Liver (tissue), 3 donors: ENCODE data around the gene APPL1.

Experiments
- GABPA ChIP-seq, 2 donors: IDR thresholded peaks in 1 of 2; conservative IDR thresholded peaks in 1 of 2; 2 replicates each; pipeline ENCODE4 v1.6.1; 2016; ENCODE audit warnings: antibody characterized with exemption in 2 of 2, mild to moderate bottlenecking in 1 of 2, moderate library complexity in 1 of 2
- RAD21 ChIP-seq, 2 donors: IDR thresholded peaks; 2 replicates each; pipeline ENCODE4 v1.6.1; 2016; ENCODE audit warnings: antibody characterized with exemption in 2 of 2, mild to moderate bottlenecking in 2 of 2
- RXRA ChIP-seq, 2 donors: IDR thresholded peaks; 2 replicates each; pipeline ENCODE4 v1.6.1; 2017 to 2018; ENCODE audit warnings: antibody characterized with exemption in 2 of 2, mild to moderate bottlenecking in 1 of 2
- YY1 ChIP-seq: IDR thresholded peaks from 2 replicates; pipeline ENCODE4 v1.6.1; 2016; ENCODE audit warnings: antibody characterized with exemption, mild to moderate bottlenecking
- TF ChIP-seq, protein P1 (sequence below): fragments of 150-350 bp; IDR thresholded peaks from 2 replicates; pipeline ENCODE4 v1.5.1; 2017; ENCODE audit warnings: improper control_type of control experiment, low read depth, low read length; ENCODE audit not compliant: missing input control
- TF ChIP-seq, protein P2 (sequence below): IDR thresholded peaks from 2 replicates; pipeline ENCODE4 v1.6.1; 2016; ENCODE audit warnings: antibody characterized with exemption
- TF ChIP-seq, protein P3 (sequence below): IDR thresholded peaks from 2 replicates; pipeline ENCODE4 v1.6.1; 2016; ENCODE audit warnings: antibody characterized with exemption
- donor health status: healthy.
- donor health status: healthy.

DNA sequence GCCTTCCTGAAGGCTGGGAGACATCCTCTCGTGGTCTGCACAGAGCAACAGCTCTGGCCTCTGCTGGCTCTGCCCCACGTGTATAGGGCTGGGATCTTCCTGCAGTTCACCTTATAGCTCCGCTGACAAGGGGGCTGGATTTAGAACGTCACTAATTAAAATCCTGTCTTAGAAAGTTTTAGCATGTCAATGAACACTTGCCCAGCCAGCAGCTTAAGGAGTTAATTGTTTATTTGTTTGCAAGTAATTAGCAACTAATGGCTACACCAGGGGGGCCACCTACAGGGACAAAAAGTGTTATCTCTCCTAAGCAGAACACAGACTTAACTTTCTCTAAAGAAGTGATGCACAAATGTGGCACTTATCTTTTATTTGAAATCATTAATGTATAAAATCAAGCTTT, 27.6 kb upstream of the APPL1 start, which contains the start of gene HESX1:
- TF ChIP-seq, protein P1, sequence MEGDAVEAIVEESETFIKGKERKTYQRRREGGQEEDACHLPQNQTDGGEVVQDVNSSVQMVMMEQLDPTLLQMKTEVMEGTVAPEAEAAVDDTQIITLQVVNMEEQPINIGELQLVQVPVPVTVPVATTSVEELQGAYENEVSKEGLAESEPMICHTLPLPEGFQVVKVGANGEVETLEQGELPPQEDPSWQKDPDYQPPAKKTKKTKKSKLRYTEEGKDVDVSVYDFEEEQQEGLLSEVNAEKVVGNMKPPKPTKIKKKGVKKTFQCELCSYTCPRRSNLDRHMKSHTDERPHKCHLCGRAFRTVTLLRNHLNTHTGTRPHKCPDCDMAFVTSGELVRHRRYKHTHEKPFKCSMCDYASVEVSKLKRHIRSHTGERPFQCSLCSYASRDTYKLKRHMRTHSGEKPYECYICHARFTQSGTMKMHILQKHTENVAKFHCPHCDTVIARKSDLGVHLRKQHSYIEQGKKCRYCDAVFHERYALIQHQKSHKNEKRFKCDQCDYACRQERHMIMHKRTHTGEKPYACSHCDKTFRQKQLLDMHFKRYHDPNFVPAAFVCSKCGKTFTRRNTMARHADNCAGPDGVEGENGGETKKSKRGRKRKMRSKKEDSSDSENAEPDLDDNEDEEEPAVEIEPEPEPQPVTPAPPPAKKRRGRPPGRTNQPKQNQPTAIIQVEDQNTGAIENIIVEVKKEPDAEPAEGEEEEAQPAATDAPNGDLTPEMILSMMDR: no peak
- TF ChIP-seq RXRA (IDR thresholded peaks at IDR 0.05): no peak
- TF ChIP-seq, protein P2, sequence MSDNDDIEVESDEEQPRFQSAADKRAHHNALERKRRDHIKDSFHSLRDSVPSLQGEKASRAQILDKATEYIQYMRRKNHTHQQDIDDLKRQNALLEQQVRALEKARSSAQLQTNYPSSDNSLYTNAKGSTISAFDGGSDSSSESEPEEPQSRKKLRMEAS: no peak
- TF ChIP-seq, protein P3, sequence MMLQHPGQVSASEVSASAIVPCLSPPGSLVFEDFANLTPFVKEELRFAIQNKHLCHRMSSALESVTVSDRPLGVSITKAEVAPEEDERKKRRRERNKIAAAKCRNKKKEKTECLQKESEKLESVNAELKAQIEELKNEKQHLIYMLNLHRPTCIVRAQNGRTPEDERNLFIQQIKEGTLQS: no peak
- no peak for TF ChIP-seq YY1
- no peak for TF ChIP-seq GABPA (IDR thresholded peaks at IDR 0.05 in 1 of 2, conservative IDR thresholded peaks at IDR 0.05 in 1 of 2)
- TF ChIP-seq RAD21 (IDR thresholded peaks at IDR 0.05): no peak
